Renal pelvis (tissue), 4 donors: ENCODE data around the gene SOX1. TPM values are rescaled to one million over a fixed set of nuclear protein-coding genes. Genes with fewer than 3 reads are reported as not detected.

ENCODE experiments used
- DNase-seq: peaks from one replicate; pipeline ENCODE4 v3.0.0-alpha.2; 2013
- polyA plus RNA-seq, 3 donors: library from polyadenylated mRNA; unstranded; fragments of 120-200 nt; gene quantifications; one replicate each; pipeline ENCODE4 v1.2.1, GENCODE V29; 2013; ENCODE audit not compliant: insufficient read length in 3 of 3

Gene SOX1
- polyA plus RNA-seq, 3 donors: not detected

DNA sequence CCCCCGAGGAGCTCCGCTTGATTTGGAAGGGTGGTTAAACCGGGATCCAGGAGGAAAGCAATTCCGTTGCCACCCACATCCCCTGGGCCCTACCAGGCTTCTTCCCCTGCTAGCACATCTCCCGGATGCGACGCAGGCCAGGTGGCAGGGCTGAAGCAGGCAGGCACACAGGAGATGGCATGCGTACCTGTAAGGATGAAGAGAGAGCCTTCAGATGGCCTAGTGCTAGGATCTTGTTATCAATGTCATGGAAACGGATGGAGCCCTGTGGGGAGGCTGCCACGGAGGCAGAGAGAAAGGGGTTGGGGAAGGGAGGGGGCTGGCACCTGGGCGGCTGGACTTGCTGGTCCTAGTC, 8.5 kb upstream of the SOX1 start:
- no peak for DNase-seq

DNA sequence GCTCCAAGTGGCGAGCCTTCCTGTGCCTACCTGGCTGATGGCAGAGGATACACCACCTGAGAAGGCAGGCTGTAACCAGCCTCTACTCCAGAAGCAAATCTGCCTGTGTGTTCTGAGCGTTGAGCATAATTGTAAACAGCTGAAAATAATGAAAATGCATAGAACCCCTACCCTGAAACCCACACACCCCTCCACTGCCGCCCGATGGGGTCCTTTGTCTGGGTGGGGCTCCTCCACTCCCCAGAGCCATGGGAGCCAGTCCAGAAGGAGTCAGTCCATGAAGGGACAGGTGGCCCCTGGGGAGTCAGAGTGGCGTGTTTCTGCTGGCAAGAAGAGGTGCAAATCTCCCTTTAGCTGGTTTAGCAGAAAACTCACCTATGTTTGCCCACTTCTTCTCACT, 8.0 kb upstream of the SOX1 start:
- DNase-seq: no peak

DNA sequence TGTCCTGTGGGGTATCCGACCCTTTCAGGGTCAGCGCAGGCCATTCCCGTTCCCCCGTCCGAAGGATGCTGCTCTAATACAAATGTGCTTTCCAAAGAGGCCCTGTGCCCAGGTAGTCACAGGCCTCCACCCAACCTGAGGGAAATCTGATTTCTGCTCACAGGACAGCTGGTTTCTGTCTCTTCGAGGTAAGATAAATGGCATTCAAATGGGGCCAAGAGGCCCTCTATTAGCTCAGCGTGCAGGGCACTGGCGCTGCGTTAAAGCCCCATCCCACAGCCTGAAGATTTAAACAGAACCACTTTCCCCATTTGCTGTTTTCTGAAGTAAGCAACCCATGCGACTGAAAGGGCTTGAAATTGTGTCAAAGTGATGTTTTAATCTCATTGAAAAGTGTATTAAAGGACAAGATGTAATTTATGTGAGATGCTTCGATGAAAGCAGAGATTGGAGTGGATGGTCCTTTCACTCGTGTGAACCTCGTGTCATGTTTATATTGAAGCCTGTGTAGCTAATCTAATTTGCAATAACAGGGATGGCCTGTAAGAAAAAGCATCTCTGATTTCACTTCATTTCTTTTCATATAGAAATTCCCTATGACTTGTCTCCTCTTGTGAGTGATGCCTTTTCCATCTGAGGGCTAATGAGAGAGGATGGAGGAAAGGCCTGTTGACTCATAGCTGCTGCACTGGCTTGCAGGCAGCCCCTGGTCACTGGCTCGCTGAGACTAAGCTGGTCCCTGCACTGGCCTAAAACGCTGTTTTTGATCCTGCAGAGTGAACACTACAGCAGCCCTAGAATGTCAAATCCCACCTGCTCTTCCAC, 7.3 kb upstream of the SOX1 start:
- DNase-seq: no peak

DNA sequence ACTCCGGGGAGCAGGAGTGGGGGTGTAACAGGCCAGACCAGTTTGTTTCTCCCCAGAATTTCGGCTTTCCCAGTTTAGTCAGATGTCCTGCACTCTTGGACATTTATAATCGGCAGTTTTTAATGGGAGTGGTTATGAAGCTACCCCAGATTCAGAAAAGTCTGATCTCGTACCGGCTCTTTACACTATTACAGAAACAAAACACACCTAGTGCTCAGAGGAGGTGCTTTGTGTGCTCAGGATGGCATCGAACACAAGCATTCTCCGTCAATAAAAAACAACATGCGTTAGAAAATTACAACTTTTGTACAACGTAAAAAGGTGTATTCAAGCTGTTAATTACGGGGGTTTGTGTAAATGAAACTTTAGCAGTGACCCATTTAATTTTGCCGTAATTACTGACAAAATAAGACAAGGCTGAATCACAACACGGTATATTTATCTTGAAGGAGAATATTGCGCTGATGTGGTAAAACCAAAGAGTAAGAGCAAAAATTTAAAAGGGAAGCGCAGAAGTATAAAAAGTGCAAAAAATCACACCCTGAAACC, 6.6 kb upstream of the SOX1 start:
- DNase-seq: no peak

DNA sequence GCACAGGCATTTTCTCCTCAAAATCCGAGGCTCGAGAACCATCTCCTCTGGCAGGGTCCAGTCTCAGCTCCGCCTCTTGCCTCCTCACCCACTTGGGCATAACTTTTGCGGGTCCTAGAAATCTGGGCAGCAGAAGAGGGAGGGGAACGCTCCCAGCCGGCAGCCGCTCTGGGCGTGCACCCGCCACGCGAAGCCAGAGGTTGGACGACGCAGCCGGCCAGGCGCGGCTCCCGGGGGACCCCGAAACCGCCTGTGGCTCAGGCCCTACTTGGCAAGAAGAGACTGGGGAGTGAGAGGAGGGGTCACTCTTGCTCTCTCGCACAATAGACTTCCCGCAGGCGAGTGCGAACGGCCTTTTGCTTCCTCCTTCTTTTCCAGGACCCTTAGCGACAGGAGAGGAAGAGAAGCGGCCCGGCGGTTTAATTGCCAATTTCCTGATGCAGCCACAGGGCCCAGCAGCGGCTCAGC, 6.0 kb upstream of the SOX1 start:
- DNase-seq: no peak

DNA sequence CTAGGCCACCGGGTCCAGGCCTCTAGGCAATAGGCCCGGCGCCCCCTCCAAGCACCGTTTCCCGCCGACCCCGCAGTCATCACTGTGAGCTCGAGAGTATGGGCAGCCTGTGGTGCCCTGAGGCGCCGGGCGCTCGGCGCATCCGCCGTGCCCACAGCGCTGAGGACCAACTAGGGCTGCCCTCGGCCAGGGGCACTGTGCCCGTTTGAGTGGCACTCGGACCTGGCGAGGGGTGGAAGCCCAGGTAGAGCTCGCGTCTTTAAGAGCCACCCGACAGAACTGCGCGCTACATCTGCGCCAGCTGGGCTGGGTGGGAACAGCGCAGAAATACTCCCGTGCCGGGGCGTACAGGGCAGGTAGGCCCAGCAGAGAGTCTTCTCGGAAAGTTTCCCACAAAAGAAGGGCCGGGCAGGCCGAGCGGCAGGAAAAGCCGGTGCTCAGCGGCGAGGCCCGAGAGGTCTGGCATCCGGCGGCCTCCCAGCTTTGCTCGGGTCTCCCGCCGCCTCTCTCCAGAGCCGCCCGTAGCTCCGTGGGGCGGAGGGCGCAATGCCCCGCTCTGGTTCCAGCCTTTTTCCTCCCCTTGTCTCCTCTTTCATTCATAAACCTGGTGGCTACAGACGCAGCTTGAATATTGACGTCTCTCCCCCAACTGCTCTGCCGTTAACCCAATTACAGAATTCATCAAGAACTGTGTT, 5.4 kb upstream of the SOX1 start:
- DNase-seq: no peak

DNA sequence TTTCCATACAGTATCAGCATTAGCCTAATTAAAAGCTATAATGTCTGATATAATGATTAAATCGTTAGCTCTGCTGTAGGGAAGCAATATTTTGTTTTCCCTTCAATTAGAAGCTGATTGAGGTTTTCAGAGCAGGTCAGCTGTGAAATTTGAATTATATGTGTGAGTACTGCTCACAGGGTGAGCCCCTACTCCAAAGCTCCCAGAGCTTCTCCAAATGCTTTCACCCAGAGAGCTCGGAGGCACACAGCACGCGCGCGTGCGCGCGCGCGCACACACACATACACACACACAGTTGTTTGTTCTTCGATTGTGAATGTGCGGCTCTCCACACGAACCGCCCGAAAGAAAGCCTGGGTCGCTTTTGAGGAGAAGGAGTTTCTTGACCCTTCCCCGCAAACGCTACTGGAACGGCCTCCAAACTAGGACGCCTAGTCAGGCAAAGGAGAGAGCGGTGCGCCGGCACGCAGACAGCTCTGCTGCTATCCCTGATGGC, 4.8 kb upstream of the SOX1 start:
- DNase-seq: no peak

DNA sequence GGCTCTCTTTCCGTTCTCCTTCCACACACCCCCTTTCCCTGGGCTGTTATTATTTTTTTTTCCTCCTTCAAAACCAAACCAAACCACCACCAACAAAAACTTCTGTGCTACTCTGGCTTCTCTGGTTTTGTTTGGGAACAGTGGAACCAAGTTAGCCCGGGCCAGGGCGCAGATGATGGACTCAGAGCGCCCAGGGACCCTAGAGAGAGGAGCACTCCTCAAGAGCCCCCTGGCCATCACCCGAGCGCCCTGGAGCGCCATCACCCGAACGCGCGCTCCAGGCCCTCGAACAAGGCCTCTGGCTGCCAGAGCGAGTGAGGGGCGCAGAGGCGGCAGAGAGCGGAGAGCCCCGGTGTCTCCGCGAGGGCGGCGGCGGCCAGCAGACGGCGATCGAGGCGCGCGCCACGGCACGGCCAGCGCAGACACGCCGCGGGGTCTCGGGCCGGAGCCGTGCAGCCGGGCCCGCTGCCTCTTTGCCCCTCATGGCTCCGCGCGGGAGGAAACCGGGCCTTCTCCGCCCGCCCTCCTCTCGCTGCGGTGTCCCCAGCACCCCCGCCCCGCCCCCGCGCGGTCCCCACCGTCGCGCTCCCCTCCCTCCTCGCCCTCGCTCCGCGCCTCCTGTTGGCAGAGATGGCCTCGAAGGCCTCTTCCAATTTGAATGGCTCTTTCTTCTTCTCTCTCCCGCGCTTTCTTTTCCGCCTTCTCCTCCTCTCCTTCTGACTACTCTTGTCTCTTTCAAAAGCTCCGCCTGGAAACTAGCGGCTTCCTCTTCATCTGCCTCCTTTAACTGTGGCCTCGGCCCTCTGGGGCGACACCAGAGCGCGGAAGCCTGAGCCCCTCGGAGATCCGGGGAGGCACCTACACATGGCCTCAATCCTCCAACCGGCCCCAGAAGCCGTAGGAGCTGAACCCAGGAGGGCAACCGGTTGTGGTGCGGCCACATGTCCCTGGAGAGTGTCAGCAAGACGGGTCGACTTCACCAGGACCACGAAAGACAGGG, 4.1 kb upstream of the SOX1 start:
- DNase-seq: no peak

DNA sequence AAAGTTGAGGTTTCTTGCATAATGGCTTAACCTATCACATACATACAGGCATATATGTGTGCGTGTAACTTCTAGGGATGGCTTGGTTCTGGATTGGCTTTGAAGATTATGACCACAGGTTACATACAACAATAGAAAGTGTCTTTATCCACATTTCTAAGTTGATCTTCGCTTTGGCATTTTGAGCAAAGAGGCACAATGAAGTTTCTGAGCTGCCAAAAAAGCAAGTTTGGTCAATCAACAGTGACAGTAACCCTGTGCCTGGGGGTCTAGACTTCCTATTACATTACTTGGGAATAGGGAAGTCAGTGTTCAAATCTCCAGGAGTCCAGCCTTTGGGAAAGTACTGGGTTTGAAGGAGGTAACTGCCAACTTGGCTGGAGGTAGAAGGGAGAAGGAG, 3.1 kb upstream of the SOX1 start:
- DNase-seq: no peak

DNA sequence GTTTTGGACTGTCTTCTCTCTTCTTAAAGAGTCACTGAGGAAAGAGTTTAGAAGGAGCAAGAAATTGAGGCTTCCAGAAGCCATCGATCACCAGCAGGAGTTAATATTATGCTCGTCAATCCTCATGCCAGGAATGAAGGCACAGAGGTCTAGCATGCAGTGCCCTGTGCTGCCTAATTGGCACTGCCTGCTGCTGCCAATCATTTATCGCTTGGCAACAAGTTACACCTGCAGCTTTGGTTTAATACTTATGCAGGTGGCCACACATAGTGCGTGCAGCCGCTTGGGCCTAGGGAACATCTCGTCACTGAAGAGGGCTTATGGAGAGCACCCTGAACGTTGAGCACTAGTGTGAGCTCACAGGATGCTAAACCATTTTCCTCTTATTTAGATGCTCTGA, 2.7 kb upstream of the SOX1 start:
- DNase-seq: no peak

DNA sequence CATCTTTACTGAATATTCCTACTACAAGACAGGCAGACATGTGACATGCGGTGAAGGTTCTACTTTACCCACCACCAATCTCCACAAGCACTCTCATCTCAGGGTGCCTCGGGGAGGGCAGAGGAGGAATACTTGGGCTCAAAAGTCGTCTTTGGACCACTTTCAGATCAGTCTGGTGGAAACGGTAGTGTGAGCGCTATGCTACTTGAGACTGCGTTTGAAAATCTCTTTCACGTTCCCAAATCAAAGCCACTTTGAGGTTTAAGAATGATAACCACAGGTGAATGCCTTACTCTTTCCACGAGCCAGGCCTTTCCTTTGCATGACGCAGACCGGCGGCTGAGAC, 1.5 kb upstream of the SOX1 start:
- no peak for DNase-seq

DNA sequence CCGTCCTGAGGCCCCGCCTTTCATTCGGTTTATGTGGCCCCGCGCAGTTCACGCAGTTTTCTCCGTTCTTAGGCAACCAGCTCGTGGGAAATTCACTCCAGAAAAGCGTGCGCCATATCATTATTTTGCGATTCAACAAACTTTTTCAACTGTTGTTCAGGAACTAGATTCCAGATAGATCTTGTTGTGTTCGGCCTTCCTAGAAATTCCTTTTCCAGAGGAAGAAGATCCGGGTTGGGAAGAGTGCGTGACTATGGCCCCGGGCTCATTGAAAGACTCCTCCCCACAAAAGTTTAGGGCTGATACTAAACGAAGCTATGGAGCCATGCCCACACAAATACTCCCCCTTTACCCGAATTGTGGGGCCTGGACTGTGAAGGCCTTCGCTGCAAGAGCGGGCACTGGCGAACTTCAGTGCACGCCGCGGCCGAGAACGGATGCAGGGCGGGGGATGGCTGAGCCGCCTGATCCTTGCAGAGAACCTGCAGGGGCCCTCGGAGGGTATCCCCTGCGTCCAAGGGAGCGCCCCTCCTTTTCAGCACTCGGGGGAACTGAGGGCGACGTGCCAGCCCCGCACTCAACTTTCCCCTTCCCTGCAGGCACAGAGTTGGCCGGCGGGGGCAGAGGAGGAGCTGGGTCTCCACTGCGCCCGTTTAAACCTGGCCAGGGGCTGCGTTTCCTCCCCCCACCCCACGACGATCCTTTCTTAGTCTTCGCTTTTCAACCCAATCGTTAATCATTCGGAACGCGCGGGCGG, 904 bp upstream of the SOX1 start:
- no peak for DNase-seq

DNA sequence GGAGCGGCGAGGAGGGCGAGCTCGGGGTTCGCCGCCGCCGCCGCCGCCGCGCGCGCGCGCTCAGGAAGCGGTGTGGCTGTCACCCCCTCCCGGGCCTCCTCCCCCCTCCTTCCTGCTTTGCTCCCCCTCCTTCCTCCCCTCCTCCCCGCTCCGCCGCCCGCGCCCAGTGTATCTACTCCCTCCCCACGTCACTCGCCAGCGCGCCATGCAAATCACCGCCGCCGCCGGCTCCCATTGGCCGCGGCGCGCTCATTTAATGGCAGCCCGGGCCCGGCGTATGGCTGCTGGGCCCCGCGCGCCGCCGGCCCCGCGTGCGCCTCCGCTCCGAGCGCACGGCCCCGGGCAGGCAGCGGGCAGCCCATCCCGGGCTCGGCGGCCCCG, 335 bp upstream of the SOX1 start:
- peak; percentile 60 for DNase-seq

DNA sequence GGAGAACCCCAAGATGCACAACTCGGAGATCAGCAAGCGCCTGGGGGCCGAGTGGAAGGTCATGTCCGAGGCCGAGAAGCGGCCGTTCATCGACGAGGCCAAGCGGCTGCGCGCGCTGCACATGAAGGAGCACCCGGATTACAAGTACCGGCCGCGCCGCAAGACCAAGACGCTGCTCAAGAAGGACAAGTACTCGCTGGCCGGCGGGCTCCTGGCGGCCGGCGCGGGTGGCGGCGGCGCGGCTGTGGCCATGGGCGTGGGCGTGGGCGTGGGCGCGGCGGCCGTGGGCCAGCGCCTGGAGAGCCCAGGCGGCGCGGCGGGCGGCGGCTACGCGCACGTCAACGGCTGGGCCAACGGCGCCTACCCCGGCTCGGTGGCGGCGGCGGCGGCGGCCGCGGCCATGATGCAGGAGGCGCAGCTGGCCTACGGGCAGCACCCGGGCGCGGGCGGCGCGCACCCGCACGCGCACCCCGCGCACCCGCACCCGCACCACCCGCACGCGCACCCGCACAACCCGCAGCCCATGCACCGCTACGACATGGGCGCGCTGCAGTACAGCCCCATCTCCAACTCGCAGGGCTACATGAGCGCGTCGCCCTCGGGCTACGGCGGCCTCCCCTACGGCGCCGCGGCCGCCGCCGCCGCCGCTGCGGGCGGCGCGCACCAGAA, 1.1 kb downstream of the SOX1 start:
- no peak for DNase-seq

DNA sequence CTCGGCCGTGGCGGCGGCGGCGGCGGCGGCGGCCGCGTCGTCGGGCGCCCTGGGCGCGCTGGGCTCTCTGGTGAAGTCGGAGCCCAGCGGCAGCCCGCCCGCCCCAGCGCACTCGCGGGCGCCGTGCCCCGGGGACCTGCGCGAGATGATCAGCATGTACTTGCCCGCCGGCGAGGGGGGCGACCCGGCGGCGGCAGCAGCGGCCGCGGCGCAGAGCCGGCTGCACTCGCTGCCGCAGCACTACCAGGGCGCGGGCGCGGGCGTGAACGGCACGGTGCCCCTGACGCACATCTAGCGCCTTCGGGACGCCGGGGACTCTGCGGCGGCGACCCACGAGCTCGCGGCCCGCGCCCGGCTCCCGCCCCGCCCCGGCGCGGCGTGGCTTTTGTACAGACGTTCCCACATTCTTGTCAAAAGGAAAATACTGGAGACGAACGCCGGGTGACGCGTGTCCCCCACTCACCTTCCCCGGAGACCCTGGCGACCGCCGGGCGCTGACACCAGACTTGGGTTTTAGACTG, 1.7 kb downstream of the SOX1 start:
- no peak for DNase-seq

DNA sequence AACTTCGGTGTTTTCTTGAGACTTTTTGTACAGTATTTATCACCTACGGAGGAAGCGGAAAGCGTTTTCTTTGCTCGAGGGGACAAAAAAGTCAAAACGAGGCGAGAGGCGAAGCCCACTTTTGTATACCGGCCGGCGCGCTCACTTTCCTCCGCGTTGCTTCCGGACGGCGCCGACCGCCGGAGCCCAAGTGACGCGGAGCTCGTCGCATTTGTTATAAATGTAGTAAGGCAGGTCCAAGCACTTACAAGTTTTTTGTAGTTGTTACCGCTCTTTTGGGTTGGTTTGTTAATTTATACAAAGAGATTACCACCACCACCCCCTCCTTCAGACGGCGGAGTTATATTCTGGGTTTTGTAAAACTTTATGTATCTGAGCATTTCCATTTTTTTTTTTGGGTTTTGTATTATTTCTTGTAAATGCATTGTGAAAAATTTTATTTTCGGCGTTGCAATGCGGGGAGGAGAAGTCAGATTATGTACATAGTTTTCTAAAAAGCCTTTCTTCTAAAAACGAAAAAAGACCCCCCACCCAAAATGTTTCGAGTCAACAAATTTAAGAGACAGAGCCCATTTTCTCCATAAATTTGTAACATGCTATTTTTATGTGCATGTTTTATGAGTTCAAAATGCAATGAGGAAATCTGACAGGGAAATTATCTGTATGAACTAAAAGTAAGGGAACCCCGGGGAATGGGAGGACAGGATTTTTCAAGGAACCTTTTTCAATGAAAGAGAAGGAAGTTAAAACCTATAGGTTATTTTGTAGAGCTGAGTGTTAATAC, 2.3 kb downstream of the SOX1 start:
- no peak for DNase-seq

DNA sequence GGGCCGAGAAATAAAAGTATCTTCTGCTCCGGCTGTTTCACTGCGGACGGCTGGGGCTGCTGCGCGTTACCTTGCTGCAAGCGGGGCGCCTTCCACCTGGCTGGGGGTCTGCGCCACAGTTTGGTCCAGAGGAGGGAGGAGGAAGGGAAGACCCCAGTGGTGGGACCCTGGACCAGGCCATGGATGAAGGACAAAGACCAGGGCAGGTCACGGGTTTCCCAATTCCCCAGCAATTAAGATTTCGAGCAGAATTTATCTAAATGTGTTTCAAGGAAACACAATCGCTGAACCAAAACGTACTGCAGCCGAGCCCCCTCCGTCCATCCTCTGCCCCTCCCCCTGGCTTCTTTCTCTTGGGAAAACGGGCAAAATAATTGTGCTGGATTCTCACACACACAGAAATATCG, 2.9 kb downstream of the SOX1 start:
- no peak for DNase-seq

DNA sequence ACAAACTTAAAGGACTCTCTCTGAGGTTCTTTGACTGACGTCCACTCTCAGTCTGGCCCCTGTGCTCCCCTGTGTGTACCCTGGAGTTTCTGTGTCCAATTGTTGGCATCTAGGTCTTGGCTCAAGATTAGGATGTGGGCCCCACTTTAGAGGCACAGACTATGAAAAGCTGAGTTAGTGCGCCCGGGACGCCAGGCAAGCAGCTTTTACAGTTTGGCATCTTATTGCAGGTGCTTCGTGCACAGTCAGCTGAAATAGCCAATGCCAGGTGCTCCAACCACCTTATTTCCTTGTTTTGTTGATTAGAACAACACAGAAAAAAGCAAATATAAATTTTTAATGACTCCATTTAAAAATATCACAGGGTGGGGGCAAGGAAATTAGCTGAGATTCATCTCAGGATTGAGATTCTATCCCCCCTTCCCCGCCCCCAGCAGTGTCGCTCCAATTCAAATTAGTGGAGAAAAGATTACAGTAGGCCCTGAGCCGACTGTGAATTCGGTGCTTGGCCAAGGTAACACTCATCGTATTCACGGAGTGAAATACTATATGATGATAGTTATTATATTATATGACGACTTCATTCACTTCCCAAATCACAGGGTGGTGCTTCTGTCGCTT, 4.3 kb downstream of the SOX1 start:
- DNase-seq: no peak
